Anterior cingulate cortex (tissue), 58 donors: ENCODE data around the gene ADGRF1.
"Not testable (repeated sequence)": the region's sequence is repeated elsewhere in the genome, so short reads cannot be mapped to it uniquely, and the experiment has no call there.

ENCODE experiments used
- DNase-seq, 58 donors: peaks; one replicate each; lab custom pipeline; 2025; lab: John Stamatoyannopoulos, UW

ADGRF1 gene

GRCh38 chr6:47042275-47042791 is at the start of gene ADGRF1:
TSS of gene ADGRF1 (minus strand) at chr6:47042332. CDS start at chr6:47029061, 13,271 bp downstream.
- DNase-seq: no peak

- DNase-seq: no peak
These were observed 48.7 kb upstream of the ADGRF1 start for GRCh38 chr6:47090881-47091280.

GRCh38 chr6:47089473-47089872 is 47.3 kb upstream of the ADGRF1 start:
- DNase-seq: not testable (repeated sequence)

- no peak for DNase-seq
These were observed 44.1 kb upstream of the ADGRF1 start for GRCh38 chr6:47086051-47086770.

- no peak for DNase-seq
These were observed 42.5 kb upstream of the ADGRF1 start for GRCh38 chr6:47084610-47085009.

- DNase-seq: peak in 9 of 58 donors; percentile 3 to 68 (median 17)
These were observed 41.5 kb upstream of the ADGRF1 start for GRCh38 chr6:47083586-47084047.

- no peak for DNase-seq
These were observed 38.0 kb upstream of the ADGRF1 start for GRCh38 chr6:47080083-47080596.

- DNase-seq: no peak
These were observed 37.5 kb upstream of the ADGRF1 start for GRCh38 chr6:47079638-47080037.

GRCh38 chr6:47078991-47079390 is 36.9 kb upstream of the ADGRF1 start:
- DNase-seq: no peak

- DNase-seq: peak in 4 of 58 donors; percentile 3 to 35 (median 14)
These were observed 34.6 kb upstream of the ADGRF1 start for GRCh38 chr6:47076422-47077344.

- peak in 10 of 58 donors; percentile 3 to 74 (median 27) for DNase-seq
These were observed 33.7 kb upstream of the ADGRF1 start for GRCh38 chr6:47075741-47076421.

- DNase-seq: peak in 1 of 58 donors; percentile 29
These were observed 33.0 kb upstream of the ADGRF1 start for GRCh38 chr6:47075168-47075567.

GRCh38 chr6:47073125-47074110 is 31.3 kb upstream of the ADGRF1 start:
- DNase-seq: no peak

- DNase-seq: no peak
These were observed 30.5 kb upstream of the ADGRF1 start for GRCh38 chr6:47072667-47073066.

GRCh38 chr6:47071681-47072080 is 29.5 kb upstream of the ADGRF1 start:
- no peak for DNase-seq

- DNase-seq: no peak
These were observed 28.3 kb upstream of the ADGRF1 start for GRCh38 chr6:47070461-47070860.

- no peak for DNase-seq
These were observed 27.0 kb upstream of the ADGRF1 start for GRCh38 chr6:47069156-47069555.

GRCh38 chr6:47066418-47066817 is 24.3 kb upstream of the ADGRF1 start:
- DNase-seq: no peak

- no peak for DNase-seq
These were observed 22.1 kb upstream of the ADGRF1 start for GRCh38 chr6:47064274-47064673.
